Measurements from ENCODE around the gene TMEM30B.

DNA sequence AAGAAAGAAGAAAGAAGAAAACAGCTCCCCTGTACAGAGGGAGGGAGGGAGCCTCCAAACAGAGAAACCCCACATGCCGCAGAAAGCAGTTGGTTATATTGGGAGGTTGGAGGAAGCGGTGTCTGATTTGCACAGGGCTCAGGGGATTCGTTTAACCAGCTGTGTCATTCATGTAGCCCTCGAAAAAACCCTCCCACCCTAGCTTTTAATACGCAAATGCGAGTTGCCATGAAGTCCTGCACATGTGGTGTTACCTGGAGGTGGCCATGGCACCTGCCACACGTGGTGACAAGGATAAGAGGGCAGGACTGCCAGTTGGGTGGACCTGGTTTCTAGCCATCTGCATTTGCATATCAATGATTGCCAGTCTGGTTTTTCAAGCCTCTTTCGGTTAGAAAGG lies 40.9 kb downstream of the TMEM30B start:
- TF ChIP-seq, protein P1, sequence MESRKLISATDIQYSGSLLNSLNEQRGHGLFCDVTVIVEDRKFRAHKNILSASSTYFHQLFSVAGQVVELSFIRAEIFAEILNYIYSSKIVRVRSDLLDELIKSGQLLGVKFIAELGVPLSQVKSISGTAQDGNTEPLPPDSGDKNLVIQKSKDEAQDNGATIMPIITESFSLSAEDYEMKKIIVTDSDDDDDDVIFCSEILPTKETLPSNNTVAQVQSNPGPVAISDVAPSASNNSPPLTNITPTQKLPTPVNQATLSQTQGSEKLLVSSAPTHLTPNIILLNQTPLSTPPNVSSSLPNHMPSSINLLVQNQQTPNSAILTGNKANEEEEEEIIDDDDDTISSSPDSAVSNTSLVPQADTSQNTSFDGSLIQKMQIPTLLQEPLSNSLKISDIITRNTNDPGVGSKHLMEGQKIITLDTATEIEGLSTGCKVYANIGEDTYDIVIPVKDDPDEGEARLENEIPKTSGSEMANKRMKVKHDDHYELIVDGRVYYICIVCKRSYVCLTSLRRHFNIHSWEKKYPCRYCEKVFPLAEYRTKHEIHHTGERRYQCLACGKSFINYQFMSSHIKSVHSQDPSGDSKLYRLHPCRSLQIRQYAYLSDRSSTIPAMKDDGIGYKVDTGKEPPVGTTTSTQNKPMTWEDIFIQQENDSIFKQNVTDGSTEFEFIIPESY (IDR thresholded peaks at IDR 0.05), result no peak
- TF ChIP-seq CTCF (IDR thresholded peaks at IDR 0.05 in 2 of 3, conservative IDR thresholded peaks at IDR 0.05 in 1 of 3; ENCODE audit: control insufficient read depth in 2 of 3, extremely low read depth in 1 of 3, insufficient read depth in 1 of 3, low read depth in 3 of 3, low read length in 3 of 3) (no peak), RAD51 (IDR thresholded peaks at IDR 0.05) (no peak), RCOR1 (conservative IDR thresholded peaks at IDR 0.05; ENCODE audit: low read depth, low read length) (no peak)
